Kidney epithelial cell (primary cell): ENCODE measurements around the gene PPP1R14D. TPM values are rescaled to one million over a fixed set of nuclear protein-coding genes. Genes with fewer than 3 reads are reported as not detected.

Experiments used
- DNase-seq: peaks from one replicate; pipeline ENCODE4 v3.0.0-alpha.2; 2010; ENCODE audit warnings: low read depth
- H3K27me3 ChIP-seq: 2 replicates; pipeline ENCODE4 v1.6.0; 2011; ENCODE audit warnings: low read length; ENCODE audit not compliant: control insufficient read depth, insufficient read depth
- H3K36me3 ChIP-seq: 2 replicates; pipeline ENCODE4 v1.5.1; 2011; ENCODE audit warnings: low read length; ENCODE audit not compliant: control insufficient read depth, insufficient read depth
- H3K4me3 ChIP-seq: 2 replicates; pipeline ENCODE4 v1.5.1; 2011; ENCODE audit warnings: low read depth, mild to moderate bottlenecking, control low read depth, low read length
- CTCF ChIP-seq: IDR thresholded peaks from 2 replicates; pipeline ENCODE4 v1.5.1; 2011; ENCODE audit warnings: mild to moderate bottlenecking, moderate library complexity, low read length, control low read depth, inconsistent platforms; ENCODE audit not compliant: insufficient read depth, poor library complexity, severe bottlenecking
- total RNA-seq: library from RNA; depleted of rRNA; stranded (reverse); fragments of >200 nt; gene quantifications from 2 replicates; pipeline ENCODE4 v1.2.3, GENCODE V29; 2015

The PPP1R14D gene
- total RNA-seq, 1 donor from 2014 or later = not detected

DNA sequence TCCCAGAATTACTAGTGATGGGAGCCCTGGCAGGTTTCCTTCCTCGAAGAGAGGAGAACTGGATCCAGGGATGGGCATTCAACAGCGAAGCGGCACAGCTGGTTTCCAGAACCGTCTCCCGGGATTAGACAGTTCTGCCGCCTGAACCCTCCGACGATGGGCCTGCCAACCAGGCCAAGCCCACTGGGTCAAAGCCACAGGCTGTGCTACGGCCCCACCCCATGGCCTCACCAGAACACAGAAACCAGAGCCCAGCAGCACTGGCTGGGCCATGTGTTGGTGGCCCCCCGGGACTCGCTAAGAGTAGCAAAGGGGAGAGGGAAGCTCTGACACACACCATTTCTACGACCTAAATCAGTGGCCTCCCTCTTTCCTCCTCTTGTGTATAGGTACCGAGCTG is 56.5 kb downstream of the PPP1R14D start:
- no peak overlapping the region for H3K4me3 ChIP-seq
- no peak for TF ChIP-seq CTCF
- no peaks in the 10 kb centered on the region for H3K27me3 ChIP-seq
- H3K36me3 ChIP-seq = peaks cover 5% of the 10 kb centered on the region
- DNase-seq = no peak

GRCh38 chr15:40771242-40771641 is 57.3 kb downstream of the PPP1R14D start:
- no peak for TF ChIP-seq CTCF
- H3K36me3 ChIP-seq = peaks cover 5% of the 10 kb centered on the region
- H3K27me3 ChIP-seq = no peaks in the 10 kb centered on the region
- H3K4me3 ChIP-seq = no peak overlapping the region
- no peak for DNase-seq

DNA sequence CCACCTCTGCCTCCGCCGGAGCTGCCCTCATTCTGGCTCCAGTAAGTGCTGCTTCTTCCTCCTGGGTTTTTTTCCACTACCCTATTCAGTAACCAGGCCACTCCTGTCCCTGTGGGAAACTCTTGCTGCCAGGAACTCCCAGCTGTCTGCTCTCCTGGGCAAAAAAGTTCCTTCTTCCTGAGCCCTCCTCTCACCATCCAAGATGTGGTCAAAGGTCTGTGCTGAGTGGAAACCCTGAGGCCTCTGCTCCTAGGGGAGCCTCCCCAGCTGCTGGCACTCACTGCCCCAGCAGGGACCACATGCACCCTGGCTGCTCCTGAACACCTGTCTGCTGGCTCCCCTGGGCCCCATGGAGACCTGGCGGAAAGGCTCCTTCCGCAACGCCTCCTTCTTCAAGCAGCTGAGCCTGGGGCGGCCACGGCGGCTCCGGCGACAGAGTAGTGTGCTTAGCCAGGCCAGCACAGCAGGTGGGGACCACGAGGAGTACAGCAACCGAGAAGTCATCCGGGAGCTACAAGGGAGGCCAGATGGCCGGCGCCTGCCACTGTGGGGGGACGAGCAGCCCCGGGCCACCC is 58.3 kb downstream of the PPP1R14D start:
- H3K4me3 ChIP-seq = peak overlapping the region; percentile 1
- H3K36me3 ChIP-seq = peaks cover 3% of the 10 kb centered on the region
- DNase-seq = no peak
- H3K27me3 ChIP-seq = no peaks in the 10 kb centered on the region
- TF ChIP-seq CTCF = no peak

DNA sequence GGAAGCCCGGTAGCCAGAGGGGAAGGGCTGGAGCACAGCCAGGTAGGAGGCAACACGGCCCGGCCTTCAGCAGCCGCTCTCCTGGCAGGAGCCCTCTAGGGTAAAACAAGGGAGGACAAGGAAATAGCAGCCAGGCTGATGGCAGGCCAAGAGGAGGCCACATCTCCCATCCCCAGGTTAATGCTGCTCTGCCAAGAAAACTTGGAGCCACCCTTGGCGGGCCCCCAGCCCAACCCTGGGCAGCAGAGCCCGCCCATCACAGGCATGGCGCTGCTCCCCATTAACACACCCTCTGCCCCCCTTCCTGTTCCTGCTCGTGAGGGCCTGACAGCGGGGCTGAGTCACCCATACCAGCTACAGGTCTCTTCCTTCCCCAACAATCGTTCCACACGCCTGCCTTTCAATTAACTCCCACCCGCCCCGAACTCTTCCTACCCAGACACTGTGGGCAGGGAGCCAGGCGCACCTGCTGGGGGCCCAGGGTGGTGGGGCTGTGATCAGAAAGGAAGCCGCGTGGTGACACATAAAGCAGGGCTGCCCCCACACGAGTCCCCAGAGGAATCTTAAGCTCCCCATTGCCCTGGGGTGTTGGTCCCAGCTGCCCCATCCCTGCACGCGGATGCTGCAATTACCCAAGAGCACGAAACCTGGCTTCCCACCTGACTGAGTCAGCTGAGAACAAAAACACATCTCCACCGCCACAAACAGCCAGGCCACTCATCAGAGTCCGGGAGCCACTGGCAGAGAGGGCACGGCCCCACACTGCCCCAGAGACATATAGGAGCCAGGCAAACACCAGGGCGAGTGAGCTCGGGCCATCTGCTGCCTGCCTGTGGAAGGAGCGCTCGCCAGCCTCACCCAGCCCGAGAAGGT is 59.0 kb downstream of the PPP1R14D start, which contains the start of gene C15orf62:
C15orf62 (plus strand) TSS at position 707 of the 873 bp plus-strand sequence. CDS start 516 bp downstream, outside the sequence.
- H3K36me3 ChIP-seq = peaks cover 1% of the 10 kb centered on the region
- DNase-seq = peak; percentile 92
- peak within 1 kb of the TSS; percentile 1 for H3K4me3 ChIP-seq
- H3K27me3 ChIP-seq = no peaks in the 10 kb centered on the region
- TF ChIP-seq CTCF = no peak

GRCh38 chr15:40768521-40769273 is 59.8 kb downstream of the PPP1R14D start:
- DNase-seq = no peak
- H3K27me3 ChIP-seq = no peaks in the 10 kb centered on the region
- H3K36me3 ChIP-seq = peaks cover 1% of the 10 kb centered on the region
- H3K4me3 ChIP-seq = no peak overlapping the region
- TF ChIP-seq CTCF = no peak
